ENCODE results near the gene MTHFD1L. TPM values are rescaled to one million over a fixed set of nuclear protein-coding genes. Genes with fewer than 3 reads are reported as not detected.
"Not testable (repeated sequence)": the region's sequence is repeated elsewhere in the genome, so short reads cannot be mapped to it uniquely, and the experiment has no call there.

MTHFD1L gene
- total RNA-seq, 2 experiments from 2014 or later, result 103 to 129 TPM

DNA sequence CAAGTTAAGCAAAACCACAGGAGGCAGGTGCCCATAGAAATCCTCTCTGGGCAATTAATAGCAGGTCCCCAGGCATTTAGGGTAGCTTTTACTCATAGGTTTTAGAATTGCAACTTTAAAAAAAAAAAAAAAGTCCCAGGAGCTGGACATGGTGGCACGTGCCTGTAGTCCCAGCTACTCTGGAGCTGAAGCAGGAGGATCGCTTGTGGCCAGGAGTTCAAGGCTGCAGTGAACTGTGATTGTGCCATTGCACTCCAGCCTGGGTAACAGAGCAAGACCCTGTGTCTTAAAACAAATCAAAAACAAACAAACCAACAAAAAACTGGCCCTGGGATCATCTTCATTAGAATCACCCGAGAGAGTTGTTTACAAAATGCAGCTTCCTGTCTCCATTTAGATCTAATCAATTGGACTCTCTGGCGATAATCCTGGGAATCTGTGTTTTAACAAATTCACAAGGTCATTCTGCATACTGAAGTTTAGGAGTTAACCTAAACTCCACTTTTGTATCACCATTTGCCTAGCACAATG, 242.5 kb downstream of the MTHFD1L start:
- ChIA-PET CTCF (no interaction called here), POLR2A (interaction anchor here (0.6 kb wide), 1 partner anchor 359 kb away, joined by 3 read pairs; no protein-coding TSS in a partner anchor)
- Mint-ChIP-seq H3K4me3 (no peak overlapping the region), H3K27ac (no peak overlapping the region), H3K9me3 (ENCODE audit: low read depth) (no peaks in the 10 kb centered on the region), H3K36me3 (ENCODE audit: low read depth) (peaks cover 5% of the 10 kb centered on the region), H3K4me1 (no peaks in the 10 kb centered on the region), H3K27me3 (peaks cover 6% of the 10 kb centered on the region)
- ATAC-seq (no peak), DNase-seq (no peak)
- intact Hi-C loops (cut with DNase I, micrococcal nuclease), result no loop called here

DNA sequence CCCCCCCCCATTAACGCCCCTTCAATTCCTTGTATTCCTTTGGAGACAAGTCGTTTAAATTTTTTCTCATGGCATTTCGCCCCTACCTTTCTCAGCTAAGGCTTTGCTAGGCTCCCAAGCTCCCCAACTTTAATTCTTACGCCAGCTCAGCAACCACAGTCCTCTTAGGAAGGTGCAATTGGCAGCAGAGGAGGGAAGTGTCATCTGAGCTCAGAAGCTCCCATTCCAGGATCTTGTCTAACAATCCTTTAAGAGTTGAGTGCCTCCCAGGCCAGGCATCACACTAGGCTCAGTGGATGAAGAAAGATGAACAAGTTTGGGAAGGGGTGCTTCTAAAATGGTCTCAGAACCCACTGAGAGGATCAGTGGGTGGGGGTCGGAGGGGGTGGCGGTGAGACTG, 243.0 kb downstream of the MTHFD1L start:
- intact Hi-C loops (cut with DNase I, micrococcal nuclease), result no loop called here
- H3K4me3 Mint-ChIP-seq, result no peak overlapping the region
- no peak for DNase-seq
- ChIA-PET POLR2A (no interaction called here), CTCF (no interaction called here)
- no peak overlapping the region for H3K27ac Mint-ChIP-seq
- no peaks in the 10 kb centered on the region for H3K9me3 Mint-ChIP-seq (ENCODE audit: low read depth)
- H3K36me3 Mint-ChIP-seq (ENCODE audit: low read depth), result peaks cover 3% of the 10 kb centered on the region
- H3K27me3 Mint-ChIP-seq, result peaks cover 8% of the 10 kb centered on the region
- no peaks in the 10 kb centered on the region for H3K4me1 Mint-ChIP-seq
- ATAC-seq, result no peak

DNA sequence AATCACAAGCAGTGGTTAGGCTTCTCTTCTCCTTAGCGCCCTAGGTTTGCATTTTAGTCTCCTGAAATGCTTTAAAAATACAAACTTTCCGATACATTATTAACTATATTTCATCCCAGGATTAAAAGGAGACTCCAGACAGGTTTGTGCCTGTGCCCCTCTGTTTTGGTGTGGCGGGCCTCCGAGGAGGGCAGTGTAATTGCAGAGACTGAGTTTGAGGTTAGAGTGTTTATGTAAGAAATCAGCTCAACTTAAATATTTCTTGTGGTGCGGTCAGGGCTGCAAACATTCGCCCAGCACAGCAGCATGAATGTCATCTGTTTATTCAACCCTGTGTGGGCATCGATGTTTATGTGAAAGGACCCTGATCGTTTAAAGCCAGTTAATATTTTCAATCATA, 243.9 kb downstream of the MTHFD1L start:
- peaks cover 8% of the 10 kb centered on the region for H3K27me3 Mint-ChIP-seq
- no peak overlapping the region for H3K27ac Mint-ChIP-seq
- H3K4me3 Mint-ChIP-seq, result no peak overlapping the region
- H3K9me3 Mint-ChIP-seq (ENCODE audit: low read depth), result no peaks in the 10 kb centered on the region
- DNase-seq (no peak), ATAC-seq (no peak)
- ChIA-PET POLR2A (no interaction called here), CTCF (no interaction called here)
- no peaks in the 10 kb centered on the region for H3K36me3 Mint-ChIP-seq (ENCODE audit: low read depth)
- intact Hi-C loops (cut with DNase I, micrococcal nuclease), result no loop called here
- H3K4me1 Mint-ChIP-seq, result no peaks in the 10 kb centered on the region

DNA sequence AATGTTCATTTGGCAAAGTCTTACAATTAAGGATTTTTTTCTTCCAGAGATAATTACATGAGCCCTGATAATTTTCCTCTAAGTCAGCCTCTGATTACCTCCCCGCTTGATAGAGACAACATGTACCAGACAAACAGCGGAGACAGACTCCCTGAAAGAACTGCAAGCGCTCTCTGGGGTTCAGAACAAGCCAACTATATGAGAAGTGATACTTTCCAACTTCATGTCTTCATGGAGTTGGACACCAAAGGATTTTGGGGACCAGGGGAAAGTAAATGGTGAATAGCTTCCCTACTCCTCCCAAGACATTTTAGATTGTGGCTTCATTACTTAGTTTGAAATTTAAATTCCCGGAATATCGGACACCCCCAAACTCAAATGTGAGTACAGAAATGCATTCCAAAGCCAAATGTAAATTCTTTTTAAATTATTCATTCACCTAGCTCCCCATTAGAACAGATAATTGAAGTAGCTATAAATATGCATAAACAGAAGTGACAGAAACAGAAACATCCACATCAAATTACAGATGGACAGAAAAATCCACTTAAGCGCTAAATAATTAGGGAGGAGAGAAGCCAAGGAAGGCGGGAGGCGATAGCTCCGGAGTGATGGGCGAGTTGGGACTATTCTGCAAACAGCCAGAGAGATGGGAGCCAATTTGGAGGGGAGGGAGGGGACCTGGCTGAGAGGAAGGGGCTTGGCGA, 244.5 kb downstream of the MTHFD1L start:
- Mint-ChIP-seq H3K27ac (no peak overlapping the region), H3K4me3 (no peak overlapping the region), H3K4me1 (no peaks in the 10 kb centered on the region), H3K9me3 (ENCODE audit: low read depth) (no peaks in the 10 kb centered on the region), H3K36me3 (ENCODE audit: low read depth) (no peaks in the 10 kb centered on the region), H3K27me3 (peaks cover 8% of the 10 kb centered on the region)
- intact Hi-C loops (cut with DNase I, micrococcal nuclease), result no loop called here
- ChIA-PET POLR2A (no interaction called here), CTCF (interaction anchor here (2.3 kb wide), 1 partner anchor 214 kb away, joined by 9 read pairs; no protein-coding TSS in a partner anchor)
- DNase-seq (no peak), ATAC-seq (no peak)

DNA sequence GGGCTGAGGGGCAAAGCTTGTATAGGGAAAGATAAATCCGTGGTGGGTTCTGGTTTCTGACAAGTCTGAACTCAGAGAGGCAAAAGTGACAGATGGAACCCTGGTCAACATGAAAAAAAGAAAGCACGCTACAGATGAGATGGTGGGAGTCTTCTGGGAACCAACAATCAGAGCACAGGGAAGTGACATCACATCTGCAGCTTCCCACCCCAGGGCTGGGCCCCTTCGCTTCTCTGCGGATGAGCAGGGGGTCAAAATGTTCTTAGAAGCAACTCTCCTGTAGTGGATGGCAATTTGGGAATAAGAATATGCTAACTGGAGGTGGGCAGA, 245.0 kb downstream of the MTHFD1L start:
- ChIA-PET POLR2A (no interaction called here), CTCF (interaction anchor here (2.3 kb wide), 1 partner anchor 214 kb away, joined by 9 read pairs; no protein-coding TSS in a partner anchor)
- no peak overlapping the region for H3K27ac Mint-ChIP-seq
- H3K27me3 Mint-ChIP-seq, result peaks cover 8% of the 10 kb centered on the region
- no peaks in the 10 kb centered on the region for H3K4me1 Mint-ChIP-seq
- no peaks in the 10 kb centered on the region for H3K36me3 Mint-ChIP-seq (ENCODE audit: low read depth)
- no peaks in the 10 kb centered on the region for H3K9me3 Mint-ChIP-seq (ENCODE audit: low read depth)
- intact Hi-C loops (cut with DNase I, micrococcal nuclease), result no loop called here
- no peak overlapping the region for H3K4me3 Mint-ChIP-seq
- DNase-seq (no peak), ATAC-seq (no peak)

DNA sequence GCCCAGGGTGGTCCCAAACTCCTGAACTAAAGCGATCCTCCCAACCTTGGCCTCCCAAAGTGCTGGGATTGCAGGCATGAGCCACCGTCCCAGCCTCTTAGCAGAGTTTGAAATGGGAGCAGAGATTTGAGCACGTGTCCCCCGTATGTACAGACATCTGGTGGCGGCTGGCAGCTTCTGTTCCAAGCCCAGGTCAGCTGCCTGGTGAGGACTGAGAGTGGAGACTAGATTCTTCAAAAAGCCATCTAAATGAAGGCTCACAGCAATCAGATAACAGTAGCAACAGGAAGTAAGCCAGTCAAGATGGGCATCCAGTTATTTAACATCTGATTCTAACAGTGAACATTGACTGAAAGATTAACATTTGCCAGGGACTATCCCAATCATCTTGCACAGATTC, 246.2 kb downstream of the MTHFD1L start:
- CTCF ChIA-PET, result interaction anchor here (0.6 to 2.3 kb wide), 2 partner anchors 213 to 214 kb away, joined by 5 to 9 read pairs; no protein-coding TSS in a partner anchor

DNA sequence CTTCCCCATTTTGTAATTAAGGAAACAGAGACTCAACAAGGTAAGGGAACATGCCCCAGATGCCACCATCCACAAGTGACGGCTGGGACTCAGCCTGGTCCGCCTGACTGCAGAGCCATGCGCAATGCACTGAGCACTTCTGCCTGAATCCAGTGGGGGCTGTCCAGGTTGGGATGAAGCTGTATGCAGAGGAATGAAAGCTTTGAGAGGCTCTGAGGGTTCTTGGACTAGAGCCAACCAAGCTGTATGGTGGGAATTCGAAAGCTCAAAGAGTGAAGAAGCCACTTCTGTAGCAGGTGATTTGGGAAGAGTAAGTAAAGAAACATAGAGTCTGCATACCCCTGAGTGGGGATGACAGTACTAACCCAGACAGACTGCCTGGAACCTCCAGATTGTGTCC, 246.6 kb downstream of the MTHFD1L start:
- Mint-ChIP-seq H3K27ac (no peak overlapping the region), H3K27me3 (peaks cover 8% of the 10 kb centered on the region), H3K36me3 (ENCODE audit: low read depth) (no peaks in the 10 kb centered on the region), H3K9me3 (ENCODE audit: low read depth) (no peaks in the 10 kb centered on the region), H3K4me3 (no peak overlapping the region), H3K4me1 (no peaks in the 10 kb centered on the region)
- ChIA-PET CTCF (interaction anchor here (0.6 kb wide), 1 partner anchor 214 kb away, joined by 5 read pairs; no protein-coding TSS in a partner anchor), POLR2A (interaction anchor here (0.6 kb wide), 1 partner anchor 13 kb away, joined by 4 read pairs; no protein-coding TSS in a partner anchor)
- DNase-seq (no peak), ATAC-seq (no peak)
- intact Hi-C loops (cut with DNase I, micrococcal nuclease), result no loop called here

More for the DNA sequence above, 246.2 kb downstream of the MTHFD1L start:
- Mint-ChIP-seq H3K27ac (no peak overlapping the region), H3K36me3 (ENCODE audit: low read depth) (no peaks in the 10 kb centered on the region), H3K27me3 (peaks cover 8% of the 10 kb centered on the region), H3K9me3 (ENCODE audit: low read depth) (no peaks in the 10 kb centered on the region), H3K4me3 (no peak overlapping the region), H3K4me1 (no peaks in the 10 kb centered on the region)
- DNase-seq, result no peak
- intact Hi-C loops (cut with DNase I, micrococcal nuclease), result no loop called here
- POLR2A ChIA-PET, result no interaction called here
- no peak for ATAC-seq

DNA sequence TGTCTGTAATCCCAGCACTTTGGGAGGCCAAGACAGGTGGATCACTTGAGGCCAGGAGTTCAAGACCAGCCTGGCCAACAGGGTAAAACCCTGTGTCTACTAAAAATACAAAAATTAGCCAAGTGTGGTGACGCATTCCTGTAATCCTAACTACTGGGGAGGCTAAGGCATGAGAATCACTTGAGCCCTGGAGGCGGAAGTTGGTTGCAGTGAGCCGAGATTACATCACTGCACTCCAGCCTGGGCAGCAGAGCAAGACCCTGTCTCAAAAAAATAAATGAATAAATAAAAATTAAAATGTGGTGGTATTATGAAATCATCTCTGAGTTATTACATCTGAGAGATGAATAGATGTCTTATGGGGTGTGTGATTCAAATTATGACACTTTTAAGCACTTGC, 247.4 kb downstream of the MTHFD1L start:
- H3K27ac Mint-ChIP-seq; H3K36me3 Mint-ChIP-seq (ENCODE audit: low read depth); H3K4me1 Mint-ChIP-seq; intact Hi-C loops (cut with DNase I, micrococcal nuclease); DNase-seq; H3K27me3 Mint-ChIP-seq; H3K4me3 Mint-ChIP-seq; ATAC-seq; H3K9me3 Mint-ChIP-seq (ENCODE audit: low read depth): not testable (repeated sequence)
- ChIA-PET POLR2A (interaction anchor here (0.6 kb wide), 1 partner anchor 14 kb away, joined by 4 read pairs; no protein-coding TSS in a partner anchor), CTCF (interaction anchor here (0.6 kb wide), 1 partner anchor 114 kb away, joined by 3 read pairs; no protein-coding TSS in a partner anchor)

DNA sequence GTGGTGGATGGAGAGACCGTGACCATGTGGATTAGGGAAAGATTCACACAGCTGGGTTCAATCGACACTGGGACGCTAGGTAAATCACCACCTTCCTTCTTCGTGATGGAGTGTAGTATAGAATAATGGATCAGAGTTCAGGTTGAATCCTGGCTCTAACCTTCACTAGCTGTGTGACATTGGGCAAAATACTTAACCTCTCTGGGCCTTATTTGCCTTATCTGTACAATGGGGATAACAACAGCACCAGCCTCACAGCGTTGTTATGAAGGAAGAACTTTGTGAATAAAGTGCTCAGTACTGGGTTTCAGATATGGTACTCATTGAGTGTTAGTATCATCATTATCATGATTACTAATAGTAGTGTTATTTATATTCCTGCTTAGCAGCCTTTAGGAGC, 248.1 kb downstream of the MTHFD1L start:
- ChIA-PET POLR2A (no interaction called here), CTCF (interaction anchor here (0.6 kb wide), 1 partner anchor 113 kb away, joined by 3 read pairs; no protein-coding TSS in a partner anchor)
- peaks cover 6% of the 10 kb centered on the region for H3K27me3 Mint-ChIP-seq
- no peaks in the 10 kb centered on the region for H3K9me3 Mint-ChIP-seq (ENCODE audit: low read depth)
- intact Hi-C loops (cut with DNase I, micrococcal nuclease), result no loop called here
- no peaks in the 10 kb centered on the region for H3K4me1 Mint-ChIP-seq
- DNase-seq (no peak), ATAC-seq (no peak)
- H3K27ac Mint-ChIP-seq, result no peak overlapping the region
- H3K36me3 Mint-ChIP-seq (ENCODE audit: low read depth), result no peaks in the 10 kb centered on the region
- H3K4me3 Mint-ChIP-seq, result no peak overlapping the region

DNA sequence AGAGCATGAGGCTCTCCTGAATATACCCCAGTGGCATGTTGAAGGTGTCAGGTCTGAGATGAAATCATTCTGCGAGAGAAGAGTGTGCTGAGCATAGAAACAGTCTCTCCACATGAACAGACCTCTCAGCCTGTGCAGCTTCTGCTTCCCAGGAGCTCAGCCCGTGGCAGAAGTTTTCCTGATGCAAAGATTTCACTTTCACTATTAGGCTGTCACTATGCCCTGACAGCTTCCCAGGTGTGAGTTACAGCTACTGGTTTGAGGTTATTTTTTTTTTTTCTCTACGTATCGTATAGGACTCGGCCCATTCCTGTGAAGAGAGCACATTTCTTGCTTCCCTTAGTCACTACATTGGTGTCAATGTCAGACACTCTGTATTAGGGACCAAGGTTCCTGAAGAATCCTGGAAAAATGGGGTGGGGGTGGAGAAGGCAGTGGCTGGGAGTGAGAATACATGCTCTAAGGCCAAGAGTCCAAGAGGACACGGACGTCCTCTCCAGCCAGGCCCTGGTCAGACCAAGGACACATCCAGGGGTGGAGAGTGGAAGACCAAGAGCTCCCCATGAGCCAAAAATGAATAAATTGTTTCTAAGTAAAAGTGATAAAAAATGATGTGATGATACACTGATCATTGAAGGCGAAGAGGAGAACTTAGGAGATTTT, 253.1 kb downstream of the MTHFD1L start:
- no peaks in the 10 kb centered on the region for H3K36me3 Mint-ChIP-seq (ENCODE audit: low read depth)
- CTCF ChIA-PET, result interaction anchor here (0.6 to 1.0 kb wide), 2 partner anchors 21 to 206 kb away, joined by 3 read pairs; no protein-coding TSS in a partner anchor
- no peaks in the 10 kb centered on the region for H3K27me3 Mint-ChIP-seq
- no peak overlapping the region for H3K4me3 Mint-ChIP-seq
- no peaks in the 10 kb centered on the region for H3K4me1 Mint-ChIP-seq
- POLR2A ChIA-PET, result no interaction called here
- H3K27ac Mint-ChIP-seq, result no peak overlapping the region
- DNase-seq (no peak), ATAC-seq (no peak)
- intact Hi-C loops (cut with DNase I, micrococcal nuclease), result no loop called here
- no peaks in the 10 kb centered on the region for H3K9me3 Mint-ChIP-seq (ENCODE audit: low read depth)

DNA sequence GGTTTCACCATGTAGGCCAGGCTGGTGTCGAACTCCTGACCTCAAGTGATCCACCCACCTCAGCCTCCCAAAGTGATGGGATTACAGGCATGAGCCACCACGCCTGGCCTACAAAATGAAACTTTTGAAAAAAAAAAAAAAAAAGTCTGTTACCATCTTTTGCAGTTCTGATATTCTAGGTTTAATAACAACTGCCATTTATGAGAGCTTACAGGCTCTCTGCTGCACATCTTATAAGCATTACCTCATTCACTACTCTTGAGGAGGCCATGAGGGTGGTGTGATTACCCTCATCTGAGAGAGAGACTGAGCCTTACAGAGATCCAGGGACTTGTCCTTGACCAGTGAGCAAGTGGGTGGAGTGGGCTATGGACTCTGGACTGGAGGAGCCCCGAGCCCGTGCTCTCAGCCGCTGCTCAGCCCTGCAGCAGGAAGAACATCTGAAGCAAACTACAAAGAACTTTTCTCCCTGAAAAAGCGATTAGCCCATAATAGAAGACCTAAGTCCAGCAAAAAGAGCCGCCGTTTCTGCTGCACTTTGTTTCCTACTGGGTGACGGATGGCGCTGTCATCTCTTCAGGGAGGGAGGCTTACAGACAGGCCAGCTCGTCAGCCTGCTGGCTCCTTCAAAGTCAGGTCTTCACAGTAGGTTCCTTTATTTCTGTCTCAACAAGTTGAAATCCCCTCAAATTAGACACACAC, 254.5 kb downstream of the MTHFD1L start:
- intact Hi-C loops (cut with DNase I, micrococcal nuclease), result no loop called here
- H3K4me3 Mint-ChIP-seq, result no peak overlapping the region
- H3K9me3 Mint-ChIP-seq (ENCODE audit: low read depth), result no peaks in the 10 kb centered on the region
- peaks cover 2% of the 10 kb centered on the region for H3K4me1 Mint-ChIP-seq
- CTCF ChIA-PET, result interaction anchor here (0.6 kb wide), 1 partner anchor 164 kb away, joined by 4 read pairs; no protein-coding TSS in a partner anchor
- no peaks in the 10 kb centered on the region for H3K36me3 Mint-ChIP-seq (ENCODE audit: low read depth)
- no peaks in the 10 kb centered on the region for H3K27me3 Mint-ChIP-seq
- DNase-seq, result no peak
- no peak overlapping the region for H3K27ac Mint-ChIP-seq
- no peak for ATAC-seq
- POLR2A ChIA-PET, result no interaction called here
